Epithelial cell of proximal tubule (primary cell): ENCODE data around the gene MMP20. TPM values are rescaled to one million over a fixed set of nuclear protein-coding genes. Genes with fewer than 3 reads are reported as not detected.

ENCODE experiments used
- DNase-seq: peaks from one replicate; pipeline ENCODE4 v3.0.0-alpha.2; 2011; ENCODE audit warnings: low read depth
- H3K4me3 ChIP-seq: 2 replicates; pipeline ENCODE4 v1.5.1; 2011; ENCODE audit warnings: low read depth, mild to moderate bottlenecking, low read length
- CTCF ChIP-seq: conservative IDR thresholded peaks from 2 replicates; pipeline ENCODE4 v1.5.1; 2012; ENCODE audit warnings: low read depth, mild to moderate bottlenecking, low read length
- total RNA-seq: library from RNA; depleted of rRNA; stranded (reverse); fragments of >200 nt; gene quantifications from 2 replicates; pipeline ENCODE4 v1.2.3, GENCODE V29; 2015

MMP20 gene
- total RNA-seq, 1 donor from 2014 or later = not detected

- no peak for TF ChIP-seq CTCF
- no peak overlapping the region for H3K4me3 ChIP-seq
- no peak for DNase-seq
These were observed 47.4 kb downstream of the MMP20 start for GRCh38 chr11:102577723-102578122.

- H3K4me3 ChIP-seq = no peak overlapping the region
- TF ChIP-seq CTCF = no peak
- DNase-seq = no peak
These were observed 48.0 kb downstream of the MMP20 start for GRCh38 chr11:102577182-102577581.

- TF ChIP-seq CTCF = no peak
- no peak overlapping the region for H3K4me3 ChIP-seq
- DNase-seq = no peak
These were observed 48.8 kb downstream of the MMP20 start for GRCh38 chr11:102576350-102576749.

GRCh38 chr11:102575012-102575411 is 50.1 kb downstream of the MMP20 start:
- DNase-seq = no peak
- H3K4me3 ChIP-seq = no peak overlapping the region
- TF ChIP-seq CTCF = no peak

- no peak for DNase-seq
- no peak for TF ChIP-seq CTCF
- no peak overlapping the region for H3K4me3 ChIP-seq
These were observed 51.3 kb downstream of the MMP20 start for GRCh38 chr11:102573851-102574250.

GRCh38 chr11:102572554-102573220 is 52.4 kb downstream of the MMP20 start:
- no peak for TF ChIP-seq CTCF
- DNase-seq = no peak
- H3K4me3 ChIP-seq = no peak overlapping the region

GRCh38 chr11:102568851-102569250 is 56.3 kb downstream of the MMP20 start:
- no peak overlapping the region for H3K4me3 ChIP-seq
- DNase-seq = no peak
- TF ChIP-seq CTCF = no peak
